Uterus (tissue), 4 donors: ENCODE measurements around the gene ELAVL3. TPM values are rescaled to one million over a fixed set of nuclear protein-coding genes. Genes with fewer than 3 reads are reported as not detected.
"Not testable (repeated sequence)": the region's sequence is repeated elsewhere in the genome, so short reads cannot be mapped to it uniquely, and the experiment has no call there.

Experiments used
- DNase-seq, 2 donors: peaks; one replicate each; pipeline ENCODE4 v3.0.0-alpha.2; 2019 to 2020
- H3K27ac ChIP-seq, 2 donors: fragments of 200-600 bp; sonication (generic); 1 replicate in 1 of 2; 2 replicates in 1 of 2; pipeline ENCODE4 v1.5.1; 2016 to 2018
- H3K27me3 ChIP-seq, 2 donors: fragments of 200-600 bp; sonication (generic); one replicate each; pipeline ENCODE4 v1.5.1; 2018 to 2019; ENCODE audit warnings: control low read depth in 1 of 2
- H3K36me3 ChIP-seq, 2 donors: fragments of 200-600 bp; sonication (generic); one replicate each; pipeline ENCODE4 v1.5.1; 2019; ENCODE audit warnings: control low read depth in 1 of 2
- H3K4me1 ChIP-seq, 2 donors: fragments of 200-600 bp; sonication (generic); one replicate each; pipeline ENCODE4 v1.5.1; 2018 to 2019; ENCODE audit warnings: control low read depth in 1 of 2
- H3K4me3 ChIP-seq, 2 donors: fragments of 200-600 bp; sonication (generic); 1 replicate in 1 of 2; 2 replicates in 1 of 2; pipeline ENCODE4 v1.5.1; 2018 to 2019; ENCODE audit warnings: mild to moderate bottlenecking in 1 of 2
- H3K9me3 ChIP-seq, 2 donors: fragments of 200-600 bp; sonication (generic); one replicate each; pipeline ENCODE4 v1.5.1; 2019; ENCODE audit warnings: control low read depth in 1 of 2
- CTCF ChIP-seq, 4 experiments: fragments of 200-600 bp in 2 of 4; fragments of 450-650 bp in 2 of 4; sonication (generic) in 2 of 4; IDR thresholded peaks; one replicate each; pipeline ENCODE4 v1.5.1; 2016 to 2019; ENCODE audit warnings: antibody characterized with exemption in 4 of 4, mild to moderate bottlenecking in 2 of 4, moderate library complexity in 1 of 4
- POLR2A ChIP-seq, 2 donors: fragments of 450-650 bp; IDR thresholded peaks; one replicate each; pipeline ENCODE4 v1.6.1; 2016; ENCODE audit warnings: antibody characterized with exemption in 2 of 2, mild to moderate bottlenecking in 1 of 2, moderate library complexity in 1 of 2
- intact Hi-C: fragments of 100-400 bp; cut with DNase I; formaldehyde crosslinking; loops from one replicate; pipeline ENCODE4 v1.15.1; 2023; ENCODE audit warnings: low total_unique reads
- total RNA-seq, 4 donors: library from RNA; depleted of rRNA in 3 of 4; stranded (reverse); fragments of >200 nt in 3 of 4; gene quantifications; one replicate each; pipeline versions ENCODE4 v1.1.0 to v1.2.4, GENCODE V29; 2014 to 2023
- donor health status: DM: yes; HTN: yes; CAD: no.

Gene ELAVL3
- total RNA-seq, 4 donors from 2014 or later = 1.1 TPM; not detected in 3

GRCh38 chr19:11457115-11457514, 23.7 kb downstream of the ELAVL3 start:
- TF ChIP-seq CTCF (IDR thresholded peaks at IDR 0.05) = no peak
- TF ChIP-seq POLR2A (IDR thresholded peaks at IDR 0.05) = no peak
- no peak for DNase-seq
- Histone ChIP-seq H3K4me1 (no peaks in the 10 kb centered on the region), H3K27ac (no peak overlapping the region), H3K4me3 (no peak overlapping the region), H3K27me3 (no peaks in the 10 kb centered on the region), H3K36me3 (no peaks in the 10 kb centered on the region), H3K9me3 (no peaks in the 10 kb centered on the region)
- intact Hi-C loops = no loop called here

GRCh38 chr19:11456659-11457058, 24.2 kb downstream of the ELAVL3 start:
- Histone ChIP-seq H3K9me3 (no peaks in the 10 kb centered on the region), H3K27me3 (no peaks in the 10 kb centered on the region), H3K4me3 (no peak overlapping the region), H3K4me1 (peaks cover 0 to 2% of the 10 kb centered on the region in 2 donors), H3K27ac (no peak overlapping the region), H3K36me3 (no peaks in the 10 kb centered on the region)
- TF ChIP-seq CTCF (IDR thresholded peaks at IDR 0.05) = no peak
- TF ChIP-seq POLR2A (IDR thresholded peaks at IDR 0.05) = no peak
- DNase-seq = no peak
- intact Hi-C loops = no loop called here

GRCh38 chr19:11455233-11455554, 25.7 kb downstream of the ELAVL3 start:
- H3K4me3 ChIP-seq, H3K27me3 ChIP-seq, H3K4me1 ChIP-seq, H3K27ac ChIP-seq, H3K9me3 ChIP-seq, H3K36me3 ChIP-seq, DNase-seq, intact Hi-C loops: not testable (repeated sequence)

DNA sequence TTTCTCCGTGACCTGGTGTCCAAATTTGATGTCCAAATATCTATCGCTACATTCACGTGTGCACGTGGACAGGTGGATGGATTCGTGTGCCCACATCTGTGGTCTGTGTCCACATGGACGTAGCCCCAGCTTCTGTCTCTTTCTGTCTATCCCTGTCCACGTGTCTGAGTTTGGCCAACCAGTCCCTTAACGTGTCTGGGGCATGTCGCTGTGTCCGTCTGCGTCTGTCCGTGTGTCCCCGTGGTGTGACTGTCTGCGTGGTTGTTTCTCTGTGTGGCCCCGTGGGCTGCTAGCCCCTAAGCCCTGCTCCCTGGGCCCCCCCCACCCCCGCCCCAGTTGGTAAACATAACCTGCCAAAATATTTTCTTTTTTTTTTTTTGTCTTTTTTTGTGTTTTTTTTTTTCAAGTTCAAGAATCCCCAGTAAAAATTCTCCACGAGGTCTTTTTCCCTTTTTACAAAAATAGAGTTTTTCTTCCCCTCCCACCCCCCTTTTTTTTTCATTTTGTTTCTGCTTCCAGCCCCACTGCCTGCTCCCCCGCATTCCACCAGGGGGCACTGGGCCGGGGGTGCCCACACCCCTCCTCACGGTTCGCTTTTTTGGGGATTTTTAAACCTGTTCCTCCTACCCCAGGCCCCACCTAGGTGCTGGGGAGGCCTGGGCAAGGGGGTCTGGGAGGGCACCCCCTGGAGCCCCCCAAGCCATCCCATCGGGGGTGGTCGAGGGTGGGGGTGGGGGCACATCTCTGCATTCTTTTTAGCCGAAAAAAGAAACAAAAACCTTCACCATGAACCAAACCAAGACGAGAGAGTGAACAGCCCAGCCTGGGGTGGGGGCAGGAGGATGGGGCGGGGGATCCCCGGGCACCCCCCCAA, 27.1 kb downstream of the ELAVL3 start:
- H3K9me3 ChIP-seq = no peaks in the 10 kb centered on the region
- H3K36me3 ChIP-seq = no peaks in the 10 kb centered on the region
- TF ChIP-seq POLR2A (IDR thresholded peaks at IDR 0.05) (no peak), CTCF (IDR thresholded peaks at IDR 0.05) (peak in 1 of 4 experiments; percentile 7)
- no peak overlapping the region for H3K27ac ChIP-seq
- intact Hi-C loops = no loop called here
- H3K4me1 ChIP-seq = peaks cover 0 to 5% of the 10 kb centered on the region in 2 donors
- no peak overlapping the region for H3K4me3 ChIP-seq
- DNase-seq = no peak
- H3K27me3 ChIP-seq = no peaks in the 10 kb centered on the region

DNA sequence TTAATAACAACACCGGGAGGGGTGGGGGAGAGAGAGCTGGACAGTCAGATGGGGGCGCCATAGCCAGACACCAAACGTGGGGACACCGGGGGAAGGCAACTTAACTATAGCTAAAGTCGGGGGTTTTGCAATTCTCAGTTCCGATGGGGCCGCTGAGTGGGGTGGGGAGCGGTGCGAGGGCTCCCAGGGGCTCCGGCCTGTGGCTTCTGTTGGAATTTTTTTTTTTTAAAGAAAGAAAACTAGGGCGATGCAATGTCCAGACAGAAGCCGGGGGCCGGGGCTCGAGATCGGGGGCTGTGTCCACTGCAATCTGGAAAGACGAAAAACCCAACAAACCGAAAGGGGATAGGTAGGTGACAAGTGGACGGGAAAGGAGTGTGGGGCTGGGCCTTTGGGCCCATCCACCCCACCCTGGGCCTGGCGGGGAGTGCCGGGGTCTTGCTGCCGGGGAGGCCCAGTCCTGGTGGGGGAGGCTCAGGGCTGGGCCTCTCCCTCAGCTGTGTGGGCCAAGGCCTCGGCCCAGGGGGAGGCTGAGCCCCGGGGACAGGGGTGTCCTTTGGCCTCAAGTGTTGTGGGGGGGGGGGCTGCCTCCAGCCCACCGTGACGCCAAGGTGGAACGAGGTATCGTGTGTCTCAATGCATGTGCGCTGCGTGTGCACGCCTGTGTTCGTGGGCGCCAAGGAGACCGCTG, 28.1 kb downstream of the ELAVL3 start:
- H3K27me3 ChIP-seq = no peaks in the 10 kb centered on the region
- TF ChIP-seq CTCF (IDR thresholded peaks at IDR 0.05) (no peak), POLR2A (IDR thresholded peaks at IDR 0.05) (no peak)
- H3K9me3 ChIP-seq = no peaks in the 10 kb centered on the region
- no peak for DNase-seq
- no peak overlapping the region for H3K4me3 ChIP-seq
- H3K27ac ChIP-seq = no peak overlapping the region
- intact Hi-C loops = no loop called here
- H3K36me3 ChIP-seq = no peaks in the 10 kb centered on the region
- peaks cover 0 to 5% of the 10 kb centered on the region in 2 donors for H3K4me1 ChIP-seq
